Measurements from ENCODE around the gene C4orf54.

DNA sequence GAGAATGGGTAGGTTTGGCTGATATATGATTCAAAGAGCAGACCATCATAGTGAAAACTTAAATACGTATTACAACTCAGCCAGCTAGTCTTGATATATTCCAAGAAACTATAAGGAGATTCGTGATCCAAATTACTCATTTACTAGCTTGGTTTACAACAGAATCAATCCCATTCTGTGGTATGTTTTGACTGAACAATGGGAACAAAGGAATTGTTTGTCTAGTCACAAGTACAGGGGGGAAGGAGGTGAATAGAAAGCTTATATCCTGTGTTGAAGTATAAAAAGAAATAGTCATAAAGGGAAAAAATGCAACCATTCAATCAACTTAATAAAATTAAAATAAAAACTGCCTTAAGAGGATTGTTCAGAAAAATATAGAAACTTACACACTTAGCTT is 17.0 kb downstream of the C4orf54 start:
- TF ChIP-seq EZH2 (IDR thresholded peaks at IDR 0.05; ENCODE audit: borderline replicate concordance, low read length): no peak
- TF ChIP-seq, protein P1, sequence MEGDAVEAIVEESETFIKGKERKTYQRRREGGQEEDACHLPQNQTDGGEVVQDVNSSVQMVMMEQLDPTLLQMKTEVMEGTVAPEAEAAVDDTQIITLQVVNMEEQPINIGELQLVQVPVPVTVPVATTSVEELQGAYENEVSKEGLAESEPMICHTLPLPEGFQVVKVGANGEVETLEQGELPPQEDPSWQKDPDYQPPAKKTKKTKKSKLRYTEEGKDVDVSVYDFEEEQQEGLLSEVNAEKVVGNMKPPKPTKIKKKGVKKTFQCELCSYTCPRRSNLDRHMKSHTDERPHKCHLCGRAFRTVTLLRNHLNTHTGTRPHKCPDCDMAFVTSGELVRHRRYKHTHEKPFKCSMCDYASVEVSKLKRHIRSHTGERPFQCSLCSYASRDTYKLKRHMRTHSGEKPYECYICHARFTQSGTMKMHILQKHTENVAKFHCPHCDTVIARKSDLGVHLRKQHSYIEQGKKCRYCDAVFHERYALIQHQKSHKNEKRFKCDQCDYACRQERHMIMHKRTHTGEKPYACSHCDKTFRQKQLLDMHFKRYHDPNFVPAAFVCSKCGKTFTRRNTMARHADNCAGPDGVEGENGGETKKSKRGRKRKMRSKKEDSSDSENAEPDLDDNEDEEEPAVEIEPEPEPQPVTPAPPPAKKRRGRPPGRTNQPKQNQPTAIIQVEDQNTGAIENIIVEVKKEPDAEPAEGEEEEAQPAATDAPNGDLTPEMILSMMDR (conservative IDR thresholded peaks at IDR 0.05 in 1 of 2, IDR thresholded peaks at IDR 0.05 in 1 of 2; ENCODE audit: extremely low read depth in 1 of 2, insufficient read depth in 1 of 2, low read depth in 1 of 2, low read length in 2 of 2): no peak
